DOHH2 (cell line): Measurements from ENCODE around the gene BRPF3.

Experiments
- CTCF ChIP-seq: fragments of 200-600 bp; sonication (generic); IDR thresholded peaks from one replicate; pipeline ENCODE4 v1.5.1; 2014; ENCODE audit warnings: antibody characterized with exemption, mild to moderate bottlenecking, low read depth, low read length; ENCODE audit not compliant: poor library complexity, severe bottlenecking
- EZH2phosphoT487 ChIP-seq: fragments of 200-600 bp; sonication (generic); IDR thresholded peaks from 2 replicates; pipeline ENCODE4 v1.6.1; 2017; ENCODE audit warnings: borderline replicate concordance, mild to moderate bottlenecking, antibody characterized with exemption, low read length, moderate library complexity, mixed read lengths

- TF ChIP-seq CTCF: no peak
- no peak for TF ChIP-seq EZH2phosphoT487
Observed at GRCh38 chr6:36155662-36156061, 40.9 kb upstream of the BRPF3 start.
